ENCODE data around the gene PIP5K1C. TPM values are rescaled to one million over a fixed set of nuclear protein-coding genes. Genes with fewer than 3 reads are reported as not detected.

Gene PIP5K1C
- total and polyA plus RNA-seq, 10 donors: 6.2 to 41.9 (median 33.9) TPM

DNA sequence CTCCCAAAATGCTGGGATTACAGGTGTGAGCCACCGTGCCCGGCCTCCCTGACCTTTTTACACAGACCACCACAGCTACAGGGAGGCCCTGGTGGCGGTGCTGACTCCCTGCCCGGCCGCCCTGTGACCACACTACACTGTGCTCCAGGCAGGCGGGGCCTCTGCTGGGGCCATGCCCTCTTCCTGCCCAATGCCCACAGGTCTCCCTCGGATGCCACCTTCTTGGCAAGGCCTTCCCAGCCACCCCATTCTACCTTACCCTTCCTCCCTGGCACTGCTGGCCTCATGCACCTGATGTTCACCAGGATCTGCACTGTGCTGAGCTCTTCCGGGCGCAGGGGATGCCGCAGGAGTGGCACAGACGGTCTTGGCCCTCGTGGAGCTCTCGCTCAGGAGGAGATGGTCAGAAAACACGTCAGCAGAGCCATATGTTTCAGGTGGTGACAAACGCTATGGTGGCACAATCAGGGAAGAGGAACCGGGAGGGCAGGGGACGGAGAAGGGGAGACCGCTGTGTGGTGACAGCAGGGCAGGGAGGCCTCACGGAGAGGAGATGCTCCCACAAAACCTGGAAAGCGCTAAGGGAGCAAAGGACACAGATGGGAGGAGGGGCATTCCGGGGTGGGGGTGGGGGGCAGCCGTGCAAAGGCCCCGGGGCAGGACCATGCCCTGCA is 4.1 kb downstream of the PIP5K1C start:
- WGBS, 5 donors: 84 to 94% (median 87%) methylated on average over 22 to 23 of the region's 23 CpGs
- Histone ChIP-seq H3K27me3 (replicated peaks in 1 of 7) (no peaks in the 10 kb centered on the region), H3K36me3 (peaks cover 0 to 33% (median 1%) of the 10 kb centered on the region in 6 donors), H3K9me3 (no peaks in the 10 kb centered on the region), H3K27ac (no peak overlapping the region), H3K4me1 (peaks cover 9 to 74% (median 32%) of the 10 kb centered on the region in 6 donors), H3K4me3 (no peak overlapping the region)
- DNase-seq: no peak
- TF ChIP-seq POLR2A (IDR thresholded peaks at IDR 0.05) (no peak), POLR2AphosphoS5 (IDR thresholded peaks at IDR 0.05) (peak in 1 of 3 donors; percentile 11)
- intact Hi-C loops (cut with DNase I; ENCODE audit: low total_unique reads): no loop called here

DNA sequence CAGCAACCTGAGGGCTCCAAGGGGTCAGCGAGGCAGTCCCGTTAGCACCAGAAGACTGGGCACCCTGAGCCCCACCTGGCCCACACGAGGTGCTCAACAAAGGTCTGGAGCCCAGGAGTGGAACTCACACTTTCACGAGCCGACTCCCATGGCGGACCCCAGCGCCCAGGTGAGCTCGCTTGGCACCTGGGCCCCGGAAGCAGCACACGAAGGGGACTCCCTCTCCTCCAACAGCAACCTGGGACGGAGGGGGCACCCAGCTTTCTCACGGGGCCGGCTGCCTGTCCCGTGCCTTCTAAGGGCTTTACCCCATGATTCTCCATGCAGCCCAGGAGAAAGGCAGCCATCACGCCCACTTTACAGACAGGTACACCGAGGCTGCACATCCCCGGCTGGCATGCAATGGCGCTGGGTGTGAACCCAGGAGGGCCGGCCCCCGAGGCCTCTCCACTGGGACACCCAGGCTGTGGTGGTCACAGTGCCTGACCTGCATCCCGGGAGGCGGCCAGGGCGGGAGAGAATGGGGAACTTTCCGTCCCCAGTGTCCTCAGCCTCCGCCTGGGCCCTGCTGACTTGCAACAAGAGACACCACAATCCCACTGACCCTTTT is 5.0 kb downstream of the PIP5K1C start:
- H3K36me3 ChIP-seq: peaks cover 0 to 40% (median 1%) of the 10 kb centered on the region in 6 donors
- no peak overlapping the region for H3K4me3 ChIP-seq
- intact Hi-C loops (cut with DNase I; ENCODE audit: low total_unique reads): no loop called here
- no peaks in the 10 kb centered on the region for H3K27me3 ChIP-seq (replicated peaks in 1 of 7)
- H3K27ac ChIP-seq: no peak overlapping the region
- no peaks in the 10 kb centered on the region for H3K9me3 ChIP-seq
- TF ChIP-seq POLR2AphosphoS5 (IDR thresholded peaks at IDR 0.05) (no peak), POLR2A (IDR thresholded peaks at IDR 0.05) (no peak)
- TF ChIP-seq, protein P1, sequence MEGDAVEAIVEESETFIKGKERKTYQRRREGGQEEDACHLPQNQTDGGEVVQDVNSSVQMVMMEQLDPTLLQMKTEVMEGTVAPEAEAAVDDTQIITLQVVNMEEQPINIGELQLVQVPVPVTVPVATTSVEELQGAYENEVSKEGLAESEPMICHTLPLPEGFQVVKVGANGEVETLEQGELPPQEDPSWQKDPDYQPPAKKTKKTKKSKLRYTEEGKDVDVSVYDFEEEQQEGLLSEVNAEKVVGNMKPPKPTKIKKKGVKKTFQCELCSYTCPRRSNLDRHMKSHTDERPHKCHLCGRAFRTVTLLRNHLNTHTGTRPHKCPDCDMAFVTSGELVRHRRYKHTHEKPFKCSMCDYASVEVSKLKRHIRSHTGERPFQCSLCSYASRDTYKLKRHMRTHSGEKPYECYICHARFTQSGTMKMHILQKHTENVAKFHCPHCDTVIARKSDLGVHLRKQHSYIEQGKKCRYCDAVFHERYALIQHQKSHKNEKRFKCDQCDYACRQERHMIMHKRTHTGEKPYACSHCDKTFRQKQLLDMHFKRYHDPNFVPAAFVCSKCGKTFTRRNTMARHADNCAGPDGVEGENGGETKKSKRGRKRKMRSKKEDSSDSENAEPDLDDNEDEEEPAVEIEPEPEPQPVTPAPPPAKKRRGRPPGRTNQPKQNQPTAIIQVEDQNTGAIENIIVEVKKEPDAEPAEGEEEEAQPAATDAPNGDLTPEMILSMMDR (IDR thresholded peaks at IDR 0.05 in 8 of 11, conservative IDR thresholded peaks at IDR 0.05 in 3 of 11): no peak
- H3K4me1 ChIP-seq: peaks cover 7 to 69% (median 27%) of the 10 kb centered on the region in 6 donors
- 89 to 97% (median 94%) methylated on average over 13 to 25 of the region's 25 CpGs for WGBS, 5 donors
- no peak for DNase-seq

DNA sequence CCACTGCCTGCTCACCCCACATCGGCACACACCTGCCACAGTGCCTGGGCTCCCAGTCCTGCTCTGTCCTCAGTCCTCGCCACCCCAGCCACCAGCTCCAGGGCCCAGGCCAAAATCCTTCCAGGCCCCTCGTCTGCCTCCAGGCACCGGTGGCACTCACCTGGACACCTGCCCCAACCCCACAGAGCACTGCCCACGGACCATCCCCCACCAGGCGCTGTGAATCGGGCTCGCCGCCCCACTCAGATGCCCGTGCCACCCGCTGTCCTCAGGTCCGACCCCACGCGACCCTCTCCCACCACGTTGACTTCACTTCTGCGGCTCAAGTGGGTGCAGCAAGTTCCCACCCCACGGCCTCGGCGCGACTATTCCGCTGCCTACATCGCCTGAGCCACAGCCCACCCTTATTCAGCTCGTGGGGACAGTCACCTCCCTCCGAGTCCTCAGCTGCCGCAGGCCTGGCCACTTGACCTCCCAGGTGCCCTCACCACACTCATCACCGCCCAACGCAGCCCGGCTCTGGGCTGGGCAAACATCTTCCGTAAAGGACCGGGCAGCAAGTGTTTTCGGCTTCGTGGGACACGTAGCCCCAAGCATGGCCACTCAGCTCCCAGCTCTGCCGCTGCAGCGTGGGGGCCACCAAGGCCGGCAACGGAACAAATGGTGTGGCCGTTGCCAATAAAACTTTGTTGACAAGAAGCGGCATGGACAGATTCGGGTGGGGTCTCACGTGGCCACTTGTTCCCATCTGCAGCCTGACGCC is 5.7 kb downstream of the PIP5K1C start:
- Histone ChIP-seq H3K36me3 (peaks cover 0 to 40% (median 1%) of the 10 kb centered on the region in 6 donors), H3K9me3 (no peaks in the 10 kb centered on the region), H3K4me1 (peaks cover 7 to 71% (median 24%) of the 10 kb centered on the region in 6 donors), H3K27me3 (replicated peaks in 1 of 7) (no peaks in the 10 kb centered on the region), H3K4me3 (no peak overlapping the region), H3K27ac (no peak overlapping the region)
- WGBS, 5 donors: 90 to 97% (median 92%) methylated on average over 36 to 42 of the region's 42 CpGs
- intact Hi-C loops (cut with DNase I; ENCODE audit: low total_unique reads): no loop called here
- no peak for DNase-seq
- TF ChIP-seq, protein P1 (IDR thresholded peaks at IDR 0.05 in 8 of 11, conservative IDR thresholded peaks at IDR 0.05 in 3 of 11): no peak
- TF ChIP-seq POLR2A (IDR thresholded peaks at IDR 0.05) (no peak), POLR2AphosphoS5 (IDR thresholded peaks at IDR 0.05) (no peak)

DNA sequence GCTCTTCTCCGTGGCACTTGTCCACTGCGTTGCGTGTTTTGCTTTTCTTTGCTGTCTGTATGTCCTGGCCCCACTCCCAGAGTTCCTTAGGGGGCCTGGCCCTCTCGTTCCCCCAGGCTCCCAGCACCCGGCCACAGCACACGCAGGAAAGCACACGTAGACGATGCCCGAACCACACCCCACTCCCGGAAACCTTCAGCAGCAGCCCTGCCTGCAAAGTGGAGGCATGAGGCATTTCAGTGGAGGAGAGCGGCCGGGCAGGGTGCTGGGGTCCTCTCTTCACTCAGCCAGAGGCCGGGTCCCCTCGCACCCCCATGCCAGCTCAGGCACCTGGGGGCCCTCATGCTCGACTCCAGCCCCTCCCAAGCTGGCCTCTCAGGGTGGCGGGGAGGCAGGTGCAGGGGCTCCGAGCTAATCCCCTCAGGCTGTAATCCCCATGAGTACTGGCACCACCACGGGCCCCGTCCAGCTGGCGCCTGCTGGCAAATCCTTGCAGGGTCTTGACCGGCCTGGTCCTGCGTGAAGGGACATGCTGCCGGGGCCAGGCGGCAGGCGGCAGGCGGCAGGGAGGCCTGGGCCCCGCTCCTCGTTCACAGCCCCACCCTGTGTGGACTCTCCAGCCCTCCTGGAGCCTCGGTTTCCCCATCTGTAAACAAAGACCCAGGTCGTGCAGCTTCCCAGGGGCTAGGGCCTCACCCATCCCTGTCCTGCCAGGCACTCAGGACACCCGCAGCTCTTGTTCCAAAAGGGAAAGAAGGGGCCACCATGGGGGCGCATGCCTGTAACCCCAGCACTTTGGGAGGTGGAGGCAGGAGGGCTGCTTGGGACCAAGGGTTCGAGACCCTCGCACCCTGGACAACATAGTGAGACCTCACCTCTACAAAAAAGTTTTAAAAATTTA is 7.0 kb downstream of the PIP5K1C start:
- Histone ChIP-seq H3K36me3 (peaks cover 0 to 40% (median 1%) of the 10 kb centered on the region in 6 donors), H3K4me1 (peaks cover 6 to 71% (median 21%) of the 10 kb centered on the region in 6 donors), H3K27me3 (replicated peaks in 1 of 7) (no peaks in the 10 kb centered on the region), H3K4me3 (no peak overlapping the region), H3K27ac (no peak overlapping the region), H3K9me3 (no peaks in the 10 kb centered on the region)
- intact Hi-C loops (cut with DNase I; ENCODE audit: low total_unique reads): no loop called here
- no peak for TF ChIP-seq POLR2A (IDR thresholded peaks at IDR 0.05)
- TF ChIP-seq, protein P1 (IDR thresholded peaks at IDR 0.05 in 8 of 11, conservative IDR thresholded peaks at IDR 0.05 in 3 of 11): no peak
- TF ChIP-seq POLR2AphosphoS5 (IDR thresholded peaks at IDR 0.05): no peak
- DNase-seq: no peak
- 88 to 96% (median 91%) methylated on average over 30 to 34 of the region's 34 CpGs for WGBS, 5 donors
